HG03066 (cell line): ENCODE data around the gene QPCTL.
"Not testable (repeated sequence)": the region's sequence is repeated elsewhere in the genome, so short reads cannot be mapped to it uniquely, and the experiment has no call there.

Experiments used
- ATAC-seq: cut with Tn5 transposase; IDR thresholded peaks from one replicate; pipeline ENCODE4 v1.9.1; 2021; ENCODE audit warnings: low read depth; ENCODE audit not compliant: unreplicated experiment

The QPCTL gene

DNA sequence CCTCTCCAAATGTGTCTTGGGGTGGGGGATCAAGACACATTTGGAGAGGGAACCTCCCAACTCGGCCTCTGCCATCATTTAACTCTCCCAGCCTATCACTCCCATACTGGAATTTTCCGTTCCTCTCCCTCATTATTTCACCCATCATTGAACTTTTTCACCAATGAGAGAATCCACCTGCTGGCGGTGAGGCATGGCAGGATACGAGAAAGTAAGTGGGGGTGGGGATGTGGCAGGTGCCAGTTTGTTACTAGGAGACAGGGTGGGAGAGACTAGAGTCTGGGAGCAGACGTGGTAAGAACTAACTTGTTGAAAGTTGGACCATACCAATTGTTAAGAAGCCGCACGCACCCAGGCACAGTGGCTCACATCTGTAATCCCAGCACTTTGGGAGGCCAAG, 17.5 kb upstream of the QPCTL start:
- no peak for ATAC-seq

DNA sequence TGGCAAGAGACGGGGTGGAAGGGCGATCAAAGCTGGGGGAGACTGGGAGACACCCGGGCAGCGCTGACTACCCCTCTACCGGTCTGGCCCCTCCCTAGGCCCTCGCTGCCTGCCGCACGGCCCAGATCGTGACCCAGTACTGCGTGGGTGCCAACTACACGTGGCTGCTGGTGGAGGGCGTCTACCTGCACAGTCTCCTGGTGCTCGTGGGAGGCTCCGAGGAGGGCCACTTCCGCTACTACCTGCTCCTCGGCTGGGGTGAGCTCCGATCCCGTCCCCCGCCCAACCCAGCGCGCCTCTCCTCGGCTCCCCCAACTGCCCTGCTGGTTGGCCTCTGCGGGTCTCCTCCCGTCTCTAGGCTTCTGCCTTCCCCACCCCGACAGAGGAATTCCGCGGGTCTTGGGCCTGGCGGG, 15.6 kb upstream of the QPCTL start:
- ATAC-seq = no peak

DNA sequence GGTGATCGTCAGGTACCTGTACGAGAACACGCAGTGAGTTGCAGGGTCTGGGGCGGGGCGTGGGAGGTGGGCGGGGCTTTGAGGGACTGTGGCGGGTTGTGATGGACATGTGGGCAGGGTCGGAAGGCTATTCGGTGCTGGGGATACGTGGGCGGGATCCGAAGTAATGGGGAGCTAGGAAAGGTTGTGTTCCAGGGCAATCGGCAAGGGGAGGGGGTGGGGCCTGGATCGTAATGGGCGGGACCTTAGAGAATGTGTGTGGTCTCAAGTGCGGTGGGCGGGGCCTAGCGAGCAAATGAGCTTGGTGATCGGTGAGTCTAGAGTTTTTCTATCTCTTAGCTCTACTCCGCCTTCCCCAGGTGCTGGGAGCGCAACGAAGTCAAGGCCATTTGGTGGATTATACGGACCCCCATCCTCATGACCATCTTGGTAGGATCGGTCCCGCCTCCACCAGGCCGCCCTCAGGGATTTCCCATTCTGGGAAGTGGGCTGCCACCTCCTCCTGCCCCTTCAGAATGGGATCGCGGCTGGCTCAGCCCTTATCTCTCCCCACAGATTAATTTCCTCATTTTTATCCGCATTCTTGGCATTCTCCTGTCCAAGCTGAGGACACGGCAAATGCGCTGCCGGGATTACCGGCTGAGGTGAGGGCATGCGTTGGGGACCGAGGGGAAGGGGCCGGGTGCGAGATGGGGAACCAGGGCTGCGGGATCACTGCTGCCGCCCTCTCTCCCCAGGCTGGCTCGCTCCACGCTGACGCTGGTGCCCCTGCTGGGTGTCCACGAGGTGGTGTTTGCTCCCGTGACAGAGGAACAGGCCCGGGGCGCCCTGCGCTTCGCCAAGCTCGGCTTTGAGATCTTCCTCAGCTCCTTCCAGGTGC, 14.9 kb upstream of the QPCTL start:
- ATAC-seq = no peak

DNA sequence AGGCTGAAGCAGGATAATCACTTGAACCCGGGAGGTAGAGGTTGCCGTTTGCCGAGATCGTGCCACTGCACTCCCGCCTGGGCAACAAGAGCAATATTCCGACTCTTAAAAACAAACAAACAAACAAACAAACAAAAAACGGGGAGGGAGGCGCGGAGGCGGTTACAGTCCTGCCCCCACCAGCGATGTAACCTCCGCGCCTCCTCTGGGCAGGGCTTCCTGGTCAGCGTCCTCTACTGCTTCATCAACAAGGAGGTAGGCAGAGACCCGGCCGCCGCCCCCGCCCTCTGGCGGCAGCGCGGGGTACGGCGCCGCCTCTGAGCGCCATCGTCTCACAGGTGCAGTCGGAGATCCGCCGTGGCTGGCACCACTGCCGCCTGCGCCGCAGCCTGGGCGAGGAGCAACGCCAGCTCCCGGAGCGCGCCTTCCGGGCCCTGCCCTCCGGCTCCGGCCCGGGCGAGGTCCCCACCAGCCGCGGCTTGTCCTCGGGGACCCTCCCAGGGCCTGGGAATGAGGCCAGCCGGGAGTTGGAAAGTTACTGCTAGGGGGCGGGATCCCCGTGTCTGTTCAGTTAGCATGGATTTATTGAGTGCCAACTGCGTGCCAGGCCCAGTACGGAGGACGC, 11.0 kb upstream of the QPCTL start:
- no peak for ATAC-seq

DNA sequence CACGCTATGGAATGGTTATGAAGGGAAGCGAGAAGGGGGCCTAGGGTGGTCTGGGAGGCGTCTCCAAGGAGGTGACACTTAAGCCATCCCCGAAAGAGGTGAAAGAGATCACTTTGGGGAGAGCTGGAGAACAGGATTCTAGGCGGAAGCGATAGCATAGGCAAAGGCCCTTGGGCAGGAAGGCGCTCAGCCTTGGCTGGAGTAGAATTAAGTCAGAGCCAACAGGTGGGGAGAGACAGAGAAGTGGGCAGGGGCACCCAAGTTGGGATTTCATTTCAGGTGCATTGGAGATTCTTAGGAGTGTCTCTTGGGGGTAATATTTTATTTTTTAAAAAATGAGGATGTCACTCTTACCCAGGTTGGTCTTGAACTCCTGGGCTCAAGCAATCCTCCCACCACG, 10.3 kb upstream of the QPCTL start:
- no peak for ATAC-seq

DNA sequence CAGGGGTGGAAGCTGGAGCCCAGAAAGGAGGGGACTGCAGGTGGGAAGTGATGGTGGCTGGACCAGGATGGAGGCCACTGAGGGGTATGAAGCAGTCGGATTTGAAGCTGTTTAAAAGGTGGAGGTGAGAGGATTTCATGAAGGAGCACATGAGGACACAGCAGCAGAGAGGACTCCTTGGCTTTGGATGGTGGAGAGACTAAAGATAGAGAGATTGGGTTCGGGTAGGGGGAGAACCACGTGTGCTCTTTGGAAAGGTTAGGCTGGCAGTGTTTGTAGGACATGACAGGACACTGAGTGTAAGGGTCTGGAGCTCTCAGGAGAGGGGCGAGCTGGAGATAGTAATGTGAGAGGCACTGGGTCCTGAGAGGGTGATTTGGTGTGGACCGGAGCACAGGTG, 9.6 kb upstream of the QPCTL start:
- no peak for ATAC-seq

DNA sequence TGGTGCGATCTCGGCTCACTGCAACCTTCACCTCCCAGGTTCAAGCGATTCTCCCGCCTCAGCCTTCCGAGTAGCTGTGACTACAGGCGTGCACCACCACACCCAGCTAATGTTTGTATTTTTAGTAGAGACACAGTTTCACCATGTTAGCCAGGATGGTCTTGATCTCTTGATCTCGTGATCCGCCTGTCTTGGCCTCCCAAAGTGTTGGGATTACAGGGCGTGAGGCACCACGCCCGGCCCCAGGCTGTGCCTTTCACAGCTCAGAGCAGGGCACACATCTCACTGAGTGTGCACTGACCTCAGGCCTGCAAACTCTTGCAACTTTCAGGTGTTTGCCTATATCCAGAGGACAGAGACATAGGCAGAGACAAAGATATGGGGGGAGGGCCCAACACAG, 7.4 kb upstream of the QPCTL start:
- not testable (repeated sequence) for ATAC-seq

DNA sequence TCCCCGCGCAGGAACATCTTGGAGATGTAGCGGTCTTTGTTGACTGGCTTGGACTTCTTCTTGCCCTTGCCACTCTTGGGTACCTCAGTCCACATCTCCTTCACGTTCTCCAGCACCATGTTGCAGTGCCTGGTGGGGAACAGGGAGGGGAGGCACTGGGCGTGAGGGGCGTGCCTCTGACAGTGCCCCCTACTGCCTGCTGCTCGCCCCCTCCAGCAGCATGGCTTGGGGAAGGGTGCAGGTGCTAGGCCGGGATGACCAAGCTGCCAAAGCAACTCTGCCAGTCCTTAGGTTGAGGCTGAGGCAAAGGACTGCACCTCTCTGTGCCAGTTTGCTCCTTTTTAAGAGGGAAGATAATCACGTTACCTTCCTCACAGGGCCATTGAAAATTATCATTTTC, 4.9 kb upstream of the QPCTL start:
- no peak for ATAC-seq

DNA sequence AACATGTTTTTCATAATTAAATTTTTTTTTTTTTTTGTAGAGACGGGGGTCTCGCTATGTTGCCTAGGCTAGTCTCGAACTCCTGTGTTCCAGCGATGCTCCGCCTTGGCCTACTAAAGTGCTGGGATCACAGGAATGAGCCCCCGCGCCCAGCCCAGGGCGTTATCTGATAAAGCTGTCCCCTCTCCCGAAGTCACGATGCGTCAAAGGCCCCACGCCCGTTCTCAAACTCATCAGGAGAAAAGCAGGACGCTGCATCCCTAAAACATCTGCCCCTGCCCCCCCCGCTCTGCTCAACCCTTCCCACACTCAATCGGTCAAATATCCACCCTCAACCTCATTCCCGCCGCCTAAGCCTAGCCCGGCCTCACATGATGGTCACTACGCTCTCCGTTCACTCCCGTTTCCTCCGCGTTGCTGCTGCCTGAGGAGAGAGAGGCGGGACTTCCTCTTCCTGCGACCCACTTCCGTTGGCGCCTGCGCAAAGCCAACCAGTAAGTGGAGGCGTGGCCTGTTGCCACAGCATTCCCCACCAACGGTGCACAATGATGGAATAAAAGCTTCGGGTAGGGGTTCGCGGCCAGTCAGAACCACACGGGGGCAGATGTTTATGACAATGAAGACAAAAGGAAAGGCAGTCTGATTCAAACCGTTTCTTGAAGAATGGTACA, 815 bp upstream of the QPCTL start, which contains the start of gene SNRPD2:
TSS of gene SNRPD2 (minus strand) at position 438 of the 671 bp plus-strand sequence. CDS start at position 373, 65 bp downstream.
- ATAC-seq = peak; percentile 49

DNA sequence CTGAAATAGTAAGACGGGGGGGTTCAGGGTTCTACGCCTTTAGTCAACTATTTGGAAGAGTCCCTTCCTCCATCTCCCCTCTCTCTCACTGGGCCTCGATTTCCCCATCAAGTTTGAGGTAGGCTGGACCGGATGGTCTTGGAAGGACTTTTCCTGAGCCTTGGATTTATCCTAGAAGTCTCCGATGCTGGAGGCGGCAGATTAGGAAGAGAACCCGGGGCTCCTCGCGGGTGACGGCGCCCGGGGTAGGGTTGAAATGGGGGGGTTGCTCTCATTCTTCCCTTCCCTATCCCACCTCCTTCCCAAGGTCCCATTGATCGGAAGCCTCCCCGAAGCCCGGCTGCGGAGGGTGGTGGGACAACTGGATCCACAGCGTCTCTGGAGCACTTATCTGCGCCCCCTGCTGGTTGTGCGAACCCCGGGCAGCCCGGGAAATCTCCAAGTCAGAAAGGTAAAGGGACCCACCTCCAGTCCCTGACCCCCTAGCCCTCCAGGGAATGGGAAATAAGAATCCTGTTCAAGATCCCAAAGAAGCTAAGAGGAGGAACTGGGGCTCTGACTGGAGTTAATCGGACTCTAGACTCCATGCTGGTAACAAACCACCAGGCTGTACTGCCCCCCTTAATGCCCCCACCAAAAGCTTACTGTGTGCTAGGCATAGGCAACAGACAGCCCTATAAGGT, 781 bp downstream of the QPCTL start:
- ATAC-seq = no peak

DNA sequence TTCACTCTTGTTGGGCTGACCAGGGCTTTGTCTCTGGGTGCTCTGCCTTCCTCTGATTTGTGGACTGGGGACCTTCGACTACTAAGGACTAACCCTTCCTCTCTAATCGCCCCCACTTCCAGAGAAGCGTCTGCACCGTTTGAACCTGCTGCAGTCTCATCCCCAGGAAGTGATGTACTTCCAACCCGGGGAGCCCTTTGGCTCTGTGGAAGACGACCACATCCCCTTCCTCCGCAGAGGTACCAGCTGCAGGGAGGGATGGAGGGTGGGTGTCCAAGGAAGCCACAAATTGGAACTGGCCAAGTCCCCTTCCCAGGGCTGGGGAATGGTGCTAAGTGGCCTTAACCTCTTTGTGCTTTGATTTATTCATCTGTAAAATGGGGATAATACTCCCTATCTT, 9.2 kb downstream of the QPCTL start:
- ATAC-seq = no peak

DNA sequence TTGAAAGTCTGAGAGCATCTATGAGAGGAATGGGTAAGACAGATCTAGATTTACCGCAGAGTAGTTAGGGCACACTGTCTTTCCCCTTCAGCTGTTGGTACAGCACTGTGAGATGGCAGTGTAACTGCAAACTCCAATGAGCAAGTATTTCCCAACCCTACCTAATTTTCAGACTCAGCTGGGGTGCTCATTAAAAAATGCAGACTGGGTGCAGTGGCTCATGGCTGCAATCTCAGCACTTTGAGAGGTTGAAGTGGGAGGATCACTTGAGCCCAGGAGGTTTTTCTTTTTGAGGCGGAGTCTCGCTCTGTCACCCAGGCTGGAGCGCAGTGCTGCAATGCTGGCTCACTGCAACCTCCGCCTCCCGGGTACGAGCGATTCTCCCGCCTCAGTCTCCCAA, 12.6 kb downstream of the QPCTL start:
- ATAC-seq = no peak

DNA sequence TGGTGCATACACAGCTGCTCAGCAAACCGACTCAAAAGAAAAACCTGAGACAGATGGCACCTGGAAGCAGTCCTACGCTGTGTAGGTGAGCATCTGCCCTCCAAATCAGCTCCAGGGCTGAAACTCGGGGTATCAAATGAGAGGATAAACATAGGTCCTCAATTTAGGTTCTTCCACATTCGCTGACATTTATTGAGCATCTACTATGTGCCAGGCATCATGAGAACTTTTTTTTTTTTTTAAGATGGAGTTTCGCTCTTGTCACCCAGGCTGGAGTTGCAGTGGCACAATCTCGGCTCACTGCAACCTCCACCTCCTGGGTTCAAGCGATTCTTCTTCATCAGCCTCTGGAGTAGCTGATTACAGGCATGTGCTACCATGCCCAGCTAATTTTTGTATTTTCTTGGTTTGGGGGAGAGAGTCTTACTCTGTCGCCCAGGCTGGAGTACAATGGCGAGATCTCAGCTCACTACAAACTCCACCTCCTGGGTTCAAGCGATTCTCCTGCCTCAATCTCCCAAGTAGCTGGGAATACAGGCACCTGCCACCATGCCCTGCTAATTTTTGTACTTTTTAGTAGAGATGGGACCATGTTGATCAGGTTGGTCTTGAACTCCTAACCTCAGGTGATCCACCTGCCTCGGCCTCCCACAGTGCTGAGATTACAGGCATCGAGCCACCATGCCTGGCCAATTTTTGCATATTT, 13.4 kb downstream of the QPCTL start:
- no peak for ATAC-seq

DNA sequence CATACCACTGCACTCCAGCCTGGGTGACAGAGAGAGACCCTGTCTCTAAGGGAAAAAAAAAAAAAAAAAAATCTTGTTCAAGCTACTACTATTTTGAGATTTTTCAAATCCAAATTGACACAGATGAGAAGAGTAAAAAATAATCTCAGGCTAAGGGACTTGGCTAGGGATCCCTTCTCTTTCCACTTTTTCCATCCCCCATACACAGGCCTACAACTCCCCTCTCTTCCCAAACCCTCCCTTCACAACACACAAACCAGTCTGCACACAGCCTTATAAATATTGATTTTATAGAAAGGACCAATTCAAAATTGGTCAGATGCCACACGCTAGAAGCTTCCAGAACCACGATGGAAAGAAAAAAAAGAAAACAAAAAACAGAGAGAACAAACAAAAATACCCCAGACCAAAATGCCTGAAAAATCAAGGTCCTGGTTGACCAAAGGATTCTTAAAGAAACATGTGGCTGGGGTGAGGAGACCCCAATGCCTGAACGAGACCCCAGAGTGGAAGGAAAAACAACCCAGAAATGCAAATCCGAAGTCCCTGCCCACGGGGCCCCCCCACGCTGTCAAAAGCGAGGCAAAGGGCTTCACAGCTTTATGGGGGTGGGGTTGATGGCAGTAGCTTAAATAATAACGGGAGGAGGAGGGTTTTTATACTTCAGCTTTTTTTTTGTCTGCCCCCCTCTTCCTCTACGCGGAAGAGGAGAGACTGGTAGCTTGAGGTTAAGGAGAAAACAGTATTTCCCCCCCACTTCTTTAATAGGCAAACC, 18.1 kb downstream of the QPCTL start:
- ATAC-seq = no peak

DNA sequence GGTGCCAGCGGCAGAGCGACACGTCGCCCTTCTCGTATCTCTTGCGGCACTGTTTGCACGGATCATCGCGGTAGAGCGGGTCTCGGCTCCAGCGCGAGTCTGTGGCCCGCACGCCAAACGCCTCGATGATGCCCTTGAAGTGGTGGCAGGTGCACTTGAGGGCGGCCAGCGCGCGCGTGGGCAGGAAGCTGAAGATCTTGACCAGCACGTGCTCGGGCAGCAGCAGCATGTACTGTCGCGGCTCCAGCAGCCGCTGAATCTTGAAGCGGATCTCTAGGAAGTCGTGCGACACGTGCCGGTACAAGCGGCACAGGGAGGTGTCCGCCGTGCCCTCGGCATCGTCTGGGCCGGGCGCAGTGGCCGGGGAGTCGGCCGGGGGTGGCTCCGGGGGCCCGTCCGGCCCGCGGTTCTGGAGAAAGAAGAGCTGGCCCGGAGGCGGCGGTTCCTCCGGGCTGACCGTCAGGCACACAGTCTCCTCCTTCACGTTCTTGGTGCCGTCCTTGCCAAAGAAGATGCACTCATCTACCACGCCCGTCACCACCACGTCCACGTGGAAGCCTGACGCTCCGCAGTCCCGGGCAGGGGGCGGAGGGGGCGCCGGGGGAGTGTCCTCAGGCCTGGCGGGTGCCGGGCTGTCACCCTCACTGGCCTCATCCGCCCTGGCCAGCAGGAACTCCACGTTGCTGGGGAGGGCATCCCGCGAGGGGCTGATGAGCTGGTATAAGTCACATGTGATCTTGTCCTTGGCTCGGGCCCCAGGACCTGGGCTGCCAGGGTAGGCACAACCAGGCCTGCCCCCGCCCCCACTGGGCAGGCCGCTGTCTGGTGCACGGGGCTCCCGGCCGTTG, 19.6 kb downstream of the QPCTL start:
- ATAC-seq = no peak

DNA sequence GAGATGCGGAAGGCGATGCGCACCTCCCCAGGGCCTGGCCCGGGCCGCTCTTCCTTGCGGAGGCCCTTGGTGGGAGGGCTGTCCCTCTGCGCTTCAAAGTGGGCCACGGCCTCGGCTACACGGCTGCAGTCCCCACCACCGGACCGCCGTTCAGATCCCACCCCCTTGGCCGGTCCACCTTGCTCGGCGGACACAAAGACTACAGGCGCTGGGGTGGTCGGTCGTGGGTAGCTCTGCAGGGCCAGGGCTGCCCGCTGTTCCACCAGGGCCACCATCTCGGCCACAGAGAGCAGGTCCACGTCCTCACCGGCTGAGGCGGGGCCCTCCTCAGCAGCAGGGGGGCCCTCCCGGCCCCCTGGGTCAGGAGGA, 20.2 kb downstream of the QPCTL start:
- no peak for ATAC-seq

DNA sequence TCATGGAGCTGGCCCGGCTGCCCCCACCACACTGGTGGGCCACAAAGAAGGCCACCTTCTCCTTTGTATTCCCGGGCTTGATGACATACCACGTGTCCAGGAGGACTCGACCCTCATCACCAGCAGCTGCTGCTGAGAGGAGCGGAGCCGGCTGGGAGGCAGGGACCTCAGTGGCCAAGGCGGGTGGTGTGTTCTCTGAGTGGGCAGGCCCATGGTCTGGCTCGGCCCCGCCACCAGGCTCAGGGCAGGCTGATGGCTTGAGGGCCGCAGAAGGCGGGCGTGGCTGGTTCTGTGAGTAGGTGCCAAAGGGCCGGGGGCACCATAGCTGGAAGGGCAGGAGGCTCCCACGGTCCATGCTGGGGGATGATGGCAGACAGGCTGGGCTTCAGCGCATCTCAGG, 20.7 kb downstream of the QPCTL start:
- no peak for ATAC-seq

DNA sequence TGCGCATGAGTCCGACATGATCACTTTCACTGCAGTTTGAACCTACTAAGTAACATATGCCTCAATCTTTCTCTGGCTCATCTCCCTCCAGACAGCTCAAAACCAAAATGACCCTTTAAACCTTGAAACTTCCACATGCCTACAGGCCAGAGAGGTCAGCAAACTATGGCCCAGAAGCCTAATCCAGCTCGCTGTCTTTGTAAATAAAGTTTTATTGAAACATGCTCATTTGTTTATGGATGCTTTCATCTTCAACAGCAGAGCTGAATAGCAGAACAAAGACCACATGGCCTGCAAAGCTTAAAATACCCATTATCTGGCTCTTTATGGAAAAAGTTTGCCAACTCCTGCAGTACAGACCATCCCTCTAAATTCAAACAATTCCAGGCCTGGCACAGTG, 22.7 kb downstream of the QPCTL start:
- ATAC-seq = no peak
